Ascending aorta (tissue), 2 donors: Measurements from ENCODE around the gene CARS1. TPM values are rescaled to one million over a fixed set of nuclear protein-coding genes. Genes with fewer than 3 reads are reported as not detected.

Experiments used
- DNase-seq, 2 donors: peaks; one replicate each; pipeline ENCODE4 v3.0.0-alpha.2; 2019; ENCODE audit warnings: low spot score in 2 of 2
- H3K27ac ChIP-seq, 2 donors: fragments of 200-600 bp; sonication (generic); one replicate each; pipeline ENCODE4 v1.5.1; 2016 to 2017; ENCODE audit warnings: mild to moderate bottlenecking in 1 of 2
- H3K27me3 ChIP-seq: fragments of 200-600 bp; sonication (generic); one replicate; pipeline ENCODE4 v1.5.1; 2017
- H3K36me3 ChIP-seq, 2 donors: fragments of 200-600 bp; sonication (generic); one replicate each; pipeline ENCODE4 v1.5.1; 2016
- H3K4me1 ChIP-seq, 2 donors: fragments of 200-600 bp; sonication (generic); one replicate each; pipeline ENCODE4 v1.5.1; 2016 to 2017; ENCODE audit warnings: mild to moderate bottlenecking in 1 of 2
- H3K4me3 ChIP-seq, 2 donors: fragments of 200-600 bp; sonication (generic); one replicate each; pipeline ENCODE4 v1.5.1; 2016 to 2017; ENCODE audit warnings: mild to moderate bottlenecking in 1 of 2
- H3K9me3 ChIP-seq, 2 donors: fragments of 200-600 bp; sonication (generic); one replicate each; pipeline ENCODE4 v1.5.1; 2016
- CTCF ChIP-seq, 3 experiments: fragments of 200-600 bp in 2 of 3; fragments of 450-650 bp in 1 of 3; sonication (generic) in 2 of 3; IDR thresholded peaks; one replicate each; pipeline ENCODE4 v1.5.1; 2016 to 2019; ENCODE audit warnings: antibody characterized with exemption in 3 of 3, mild to moderate bottlenecking in 1 of 3, moderate library complexity in 1 of 3
- intact Hi-C: fragments of 100-400 bp; cut with DNase I; formaldehyde crosslinking; loops from one replicate; pipeline ENCODE4 v1.15.1; 2023
- total RNA-seq: library from RNA; depleted of rRNA; stranded (reverse); fragments of >200 nt; gene quantifications from one replicate; pipeline ENCODE4 v1.1.0, GENCODE V29; 2016

The CARS1 gene
- total RNA-seq, 1 donor from 2014 or later: 51.4 TPM

- H3K27ac ChIP-seq: no peak overlapping the region
- no peaks in the 10 kb centered on the region for H3K9me3 ChIP-seq
- DNase-seq: peak in 1 of 2 donors; percentile 58
- H3K27me3 ChIP-seq: no peaks in the 10 kb centered on the region
- peaks cover 33 to 46% of the 10 kb centered on the region in 2 donors for H3K36me3 ChIP-seq
- no peak for TF ChIP-seq CTCF (IDR thresholded peaks at IDR 0.05)
- intact Hi-C loops: no loop called here
- H3K4me3 ChIP-seq: no peak overlapping the region
- no peaks in the 10 kb centered on the region for H3K4me1 ChIP-seq
Measured at GRCh38 chr11:3088806-3089205, 31.6 kb upstream of the CARS1 start.

- H3K27me3 ChIP-seq: no peaks in the 10 kb centered on the region
- no peak overlapping the region for H3K27ac ChIP-seq
- TF ChIP-seq CTCF (IDR thresholded peaks at IDR 0.05): no peak
- peak in 1 of 2 donors; percentile 52 for DNase-seq
- H3K36me3 ChIP-seq: peaks cover 31 to 39% of the 10 kb centered on the region in 2 donors
- H3K9me3 ChIP-seq: no peaks in the 10 kb centered on the region
- H3K4me1 ChIP-seq: no peaks in the 10 kb centered on the region
- intact Hi-C loops: no loop called here
- H3K4me3 ChIP-seq: no peak overlapping the region
Measured at GRCh38 chr11:3087821-3088800, 30.9 kb upstream of the CARS1 start.

- DNase-seq: no peak
- H3K4me3 ChIP-seq: no peak overlapping the region
- no peaks in the 10 kb centered on the region for H3K27me3 ChIP-seq
- H3K9me3 ChIP-seq: no peaks in the 10 kb centered on the region
- TF ChIP-seq CTCF (IDR thresholded peaks at IDR 0.05): no peak
- H3K36me3 ChIP-seq: peaks cover 31 to 32% of the 10 kb centered on the region in 2 donors
- intact Hi-C loops: no loop called here
- H3K27ac ChIP-seq: no peak overlapping the region
- H3K4me1 ChIP-seq: no peaks in the 10 kb centered on the region
Measured at GRCh38 chr11:3087373-3087772, 30.1 kb upstream of the CARS1 start.

- no peak for TF ChIP-seq CTCF (IDR thresholded peaks at IDR 0.05)
- Histone ChIP-seq H3K4me1 (no peaks in the 10 kb centered on the region), H3K9me3 (no peaks in the 10 kb centered on the region), H3K4me3 (no peak overlapping the region), H3K27me3 (no peaks in the 10 kb centered on the region), H3K36me3 (peaks cover 26 to 30% of the 10 kb centered on the region in 2 donors), H3K27ac (no peak overlapping the region)
- intact Hi-C loops: no loop called here
- DNase-seq: no peak
Measured at GRCh38 chr11:3086671-3087150, 29.5 kb upstream of the CARS1 start.

GRCh38 chr11:3086114-3086513 is 28.9 kb upstream of the CARS1 start:
- no peak for DNase-seq
- Histone ChIP-seq H3K4me1 (no peaks in the 10 kb centered on the region), H3K9me3 (no peaks in the 10 kb centered on the region), H3K36me3 (peaks cover 26% of the 10 kb centered on the region in 2 donors), H3K27me3 (no peaks in the 10 kb centered on the region), H3K27ac (no peak overlapping the region), H3K4me3 (no peak overlapping the region)
- no peak for TF ChIP-seq CTCF (IDR thresholded peaks at IDR 0.05)
- intact Hi-C loops: no loop called here
